Measurements from ENCODE around the gene DYSF.

Gene DYSF

DNA sequence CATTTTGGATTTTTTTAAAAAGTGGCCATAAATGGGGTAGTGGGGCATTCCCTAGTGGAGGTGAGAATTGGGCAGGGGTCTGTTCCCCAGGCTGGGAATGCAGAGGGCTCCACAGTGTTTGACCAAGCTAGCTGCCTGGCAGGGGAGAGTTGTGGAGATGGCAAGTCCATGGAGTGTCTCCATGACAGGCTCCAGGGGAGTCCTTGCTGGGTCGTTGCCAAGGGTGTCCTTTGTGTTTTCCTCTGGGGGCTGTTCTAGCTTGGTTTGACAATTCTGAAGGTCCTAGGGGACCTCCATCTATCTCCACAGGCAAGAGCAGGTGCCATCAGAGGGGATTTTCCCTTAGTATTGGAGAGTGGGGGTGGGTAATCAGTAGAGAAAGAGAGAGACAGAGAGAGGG lies 265.3 kb downstream of the DYSF start:
- CTCF ChIA-PET, result interaction anchor here (1.0 to 1.2 kb wide), 2 partner anchors 22 to 26 kb away, joined by 3 read pairs; no protein-coding TSS in a partner anchor
- TF ChIP-seq ZSCAN23 (tag by site-specific recombination; IDR thresholded peaks at IDR 0.05) (no peak), REPIN1 (tag by site-specific recombination; IDR thresholded peaks at IDR 0.05; ENCODE audit: low read depth) (no peak), ZNF169 (tag by site-specific recombination; IDR thresholded peaks at IDR 0.05) (no peak), ZNF394 (tag by site-specific recombination; IDR thresholded peaks at IDR 0.05; ENCODE audit: borderline replicate concordance) (no peak), ZNF776 (tag by site-specific recombination; IDR thresholded peaks at IDR 0.05; ENCODE audit: borderline replicate concordance) (no peak)
- Histone ChIP-seq H3K9me3 (ENCODE audit: control insufficient read depth, insufficient read depth, low read depth, low read length) (no peaks in the 10 kb centered on the region), H3K36me3 (ENCODE audit: control insufficient read depth in 2 of 2, insufficient read depth in 1 of 2, low read length in 2 of 2) (no peaks in the 10 kb centered on the region), H3K4me3 (ENCODE audit: low read depth, low read length) (no peak overlapping the region), H3K27ac (ENCODE audit: extremely low read depth, low read depth, low read length) (no peak overlapping the region), H3K4me1 (ENCODE audit: control insufficient read depth, insufficient read depth, low read length) (no peaks in the 10 kb centered on the region)
- POLR2A ChIA-PET, result no interaction called here

GRCh38 chr2:71719520-71720282 lies 266.3 kb downstream of the DYSF start:
- H3K4me1 ChIP-seq (ENCODE audit: control insufficient read depth, insufficient read depth, low read length), result no peaks in the 10 kb centered on the region
- no peaks in the 10 kb centered on the region for H3K36me3 ChIP-seq (ENCODE audit: control insufficient read depth in 2 of 2, insufficient read depth in 1 of 2, low read length in 2 of 2)
- no peak for TF ChIP-seq ZNF132 (tag by site-specific recombination; IDR thresholded peaks at IDR 0.05; ENCODE audit: borderline replicate concordance)
- no peak for TF ChIP-seq ZNF792 (tag by site-specific recombination; IDR thresholded peaks at IDR 0.05)
- TF ChIP-seq ZNF394 (tag by site-specific recombination; IDR thresholded peaks at IDR 0.05; ENCODE audit: borderline replicate concordance), result no peak
- no peak for TF ChIP-seq ZNF391 (tag by site-specific recombination; IDR thresholded peaks at IDR 0.05; ENCODE audit: borderline replicate concordance, low read depth)
- no peak overlapping the region for H3K4me3 ChIP-seq (ENCODE audit: low read depth, low read length)
- no peak overlapping the region for H3K27ac ChIP-seq (ENCODE audit: extremely low read depth, low read depth, low read length)
- ChIA-PET POLR2A (no interaction called here), CTCF (interaction anchor here (0.5 to 1.0 kb wide), 2 partner anchors 27 to 400 kb away, joined by 3 to 4 read pairs; no protein-coding TSS in a partner anchor)
- H3K9me3 ChIP-seq (ENCODE audit: control insufficient read depth, insufficient read depth, low read depth, low read length), result no peaks in the 10 kb centered on the region; the same call in 1 of the 2 replicates

DNA sequence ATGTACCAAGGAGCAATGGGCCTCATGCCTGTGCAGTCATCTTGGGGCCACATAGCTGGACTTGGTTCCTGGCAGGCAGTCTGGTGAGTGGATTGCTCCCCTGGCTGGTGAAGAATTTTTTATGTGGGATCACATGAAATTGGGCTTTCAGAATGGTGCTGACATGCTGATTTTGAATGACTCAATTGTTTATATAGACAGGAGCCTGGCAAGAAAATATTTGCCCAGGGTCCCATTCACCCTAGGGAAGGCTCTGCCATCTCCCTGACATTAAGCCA lies 266.9 kb downstream of the DYSF start:
- Histone ChIP-seq H3K27ac (ENCODE audit: extremely low read depth, low read depth, low read length) (no peak overlapping the region), H3K36me3 (ENCODE audit: control insufficient read depth in 2 of 2, insufficient read depth in 1 of 2, low read length in 2 of 2) (no peaks in the 10 kb centered on the region), H3K9me3 (ENCODE audit: control insufficient read depth, insufficient read depth, low read depth, low read length) (no peaks in the 10 kb centered on the region; the same call in 1 of the 2 replicates), H3K4me1 (ENCODE audit: control insufficient read depth, insufficient read depth, low read length) (no peaks in the 10 kb centered on the region), H3K4me3 (ENCODE audit: low read depth, low read length) (no peak overlapping the region)
- ChIA-PET POLR2A (no interaction called here), CTCF (no interaction called here)
- no peak for TF ChIP-seq ZNF362 (tag by site-specific recombination; IDR thresholded peaks at IDR 0.05)
- TF ChIP-seq ZXDB (tag by site-specific recombination; IDR thresholded peaks at IDR 0.05), result no peak
- TF ChIP-seq, protein P1, sequence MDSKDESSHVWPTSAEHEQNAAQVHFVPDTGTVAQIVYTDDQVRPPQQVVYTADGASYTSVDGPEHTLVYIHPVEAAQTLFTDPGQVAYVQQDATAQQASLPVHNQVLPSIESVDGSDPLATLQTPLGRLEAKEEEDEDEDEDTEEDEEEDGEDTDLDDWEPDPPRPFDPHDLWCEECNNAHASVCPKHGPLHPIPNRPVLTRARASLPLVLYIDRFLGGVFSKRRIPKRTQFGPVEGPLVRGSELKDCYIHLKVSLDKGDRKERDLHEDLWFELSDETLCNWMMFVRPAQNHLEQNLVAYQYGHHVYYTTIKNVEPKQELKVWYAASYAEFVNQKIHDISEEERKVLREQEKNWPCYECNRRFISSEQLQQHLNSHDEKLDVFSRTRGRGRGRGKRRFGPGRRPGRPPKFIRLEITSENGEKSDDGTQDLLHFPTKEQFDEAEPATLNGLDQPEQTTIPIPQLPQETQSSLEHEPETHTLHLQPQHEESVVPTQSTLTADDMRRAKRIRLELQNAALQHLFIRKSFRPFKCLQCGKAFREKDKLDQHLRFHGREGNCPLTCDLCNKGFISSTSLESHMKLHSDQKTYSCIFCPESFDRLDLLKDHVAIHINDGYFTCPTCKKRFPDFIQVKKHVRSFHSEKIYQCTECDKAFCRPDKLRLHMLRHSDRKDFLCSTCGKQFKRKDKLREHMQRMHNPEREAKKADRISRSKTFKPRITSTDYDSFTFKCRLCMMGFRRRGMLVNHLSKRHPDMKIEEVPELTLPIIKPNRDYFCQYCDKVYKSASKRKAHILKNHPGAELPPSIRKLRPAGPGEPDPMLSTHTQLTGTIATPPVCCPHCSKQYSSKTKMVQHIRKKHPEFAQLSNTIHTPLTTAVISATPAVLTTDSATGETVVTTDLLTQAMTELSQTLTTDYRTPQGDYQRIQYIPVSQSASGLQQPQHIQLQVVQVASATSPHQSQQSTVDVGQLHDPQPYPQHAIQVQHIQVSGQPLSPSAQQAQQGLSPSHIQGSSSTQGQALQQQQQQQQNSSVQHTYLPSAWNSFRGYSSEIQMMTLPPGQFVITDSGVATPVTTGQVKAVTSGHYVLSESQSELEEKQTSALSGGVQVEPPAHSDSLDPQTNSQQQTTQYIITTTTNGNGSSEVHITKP (tag by site-specific recombination; IDR thresholded peaks at IDR 0.05), result no peak
- TF ChIP-seq BCL11B (tag by site-specific recombination; IDR thresholded peaks at IDR 0.05; ENCODE audit: low read depth), result no peak
- no peak for TF ChIP-seq BCL11A (tag by site-specific recombination; IDR thresholded peaks at IDR 0.05; ENCODE audit: low read depth)
- TF ChIP-seq ZNF626 (tag by site-specific recombination; IDR thresholded peaks at IDR 0.05), result no peak
- TF ChIP-seq ZNF391 (tag by site-specific recombination; IDR thresholded peaks at IDR 0.05; ENCODE audit: borderline replicate concordance, low read depth), result no peak
- TF ChIP-seq, protein P2, sequence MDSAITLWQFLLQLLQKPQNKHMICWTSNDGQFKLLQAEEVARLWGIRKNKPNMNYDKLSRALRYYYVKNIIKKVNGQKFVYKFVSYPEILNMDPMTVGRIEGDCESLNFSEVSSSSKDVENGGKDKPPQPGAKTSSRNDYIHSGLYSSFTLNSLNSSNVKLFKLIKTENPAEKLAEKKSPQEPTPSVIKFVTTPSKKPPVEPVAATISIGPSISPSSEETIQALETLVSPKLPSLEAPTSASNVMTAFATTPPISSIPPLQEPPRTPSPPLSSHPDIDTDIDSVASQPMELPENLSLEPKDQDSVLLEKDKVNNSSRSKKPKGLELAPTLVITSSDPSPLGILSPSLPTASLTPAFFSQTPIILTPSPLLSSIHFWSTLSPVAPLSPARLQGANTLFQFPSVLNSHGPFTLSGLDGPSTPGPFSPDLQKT (IDR thresholded peaks at IDR 0.05; ENCODE audit: borderline replicate concordance, low read depth, low read length), result no peak
- no peak for TF ChIP-seq HIC1 (tag by site-specific recombination; IDR thresholded peaks at IDR 0.05)
- TF ChIP-seq, protein P3, sequence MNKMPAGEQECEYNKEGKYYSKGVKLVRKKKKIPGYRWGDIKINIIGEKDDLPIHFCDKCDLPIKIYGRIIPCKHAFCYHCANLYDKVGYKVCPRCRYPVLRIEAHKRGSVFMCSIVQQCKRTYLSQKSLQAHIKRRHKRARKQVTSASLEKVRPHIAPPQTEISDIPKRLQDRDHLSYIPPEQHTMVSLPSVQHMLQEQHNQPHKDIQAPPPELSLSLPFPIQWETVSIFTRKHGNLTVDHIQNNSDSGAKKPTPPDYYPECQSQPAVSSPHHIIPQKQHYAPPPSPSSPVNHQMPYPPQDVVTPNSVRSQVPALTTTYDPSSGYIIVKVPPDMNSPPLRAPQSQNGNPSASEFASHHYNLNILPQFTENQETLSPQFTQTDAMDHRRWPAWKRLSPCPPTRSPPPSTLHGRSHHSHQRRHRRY (tag by site-specific recombination; IDR thresholded peaks at IDR 0.05), result no peak

All from HEK293 (cell line).